CD14-positive monocyte (primary cell): ENCODE results near the gene PPT2. TPM values are rescaled to one million over a fixed set of nuclear protein-coding genes. Genes with fewer than 3 reads are reported as not detected.

Source experiments
- DNase-seq, 3 donors: peaks; one replicate each; pipeline ENCODE4 v3.0.0-alpha.2; 2011 to 2022
- H2AFZ ChIP-seq: 2 replicates; pipeline ENCODE4 v1.6.0; 2012; ENCODE audit warnings: mild to moderate bottlenecking, low read depth, low read length, inconsistent platforms; ENCODE audit not compliant: insufficient read depth, poor library complexity, severe bottlenecking
- H3K27ac ChIP-seq, 2 donors: 1 replicate in 1 of 2; 2 replicates in 1 of 2; pipeline ENCODE4 v1.5.1; 2012 to 2013; ENCODE audit warnings: low read length in 2 of 2, control low read depth in 1 of 2, inconsistent platforms in 1 of 2, low read depth in 1 of 2, mild to moderate bottlenecking in 1 of 2
- H3K27me3 ChIP-seq, 2 donors: one replicate each; pipeline versions ENCODE4 v1.6.0 to v1.6.1; 2011 to 2013; ENCODE audit warnings: low read length in 2 of 2; ENCODE audit not compliant: control insufficient read depth in 2 of 2, insufficient read depth in 2 of 2
- H3K36me3 ChIP-seq, 2 donors: replicated peaks in 1 of 2; 1 replicate in 1 of 2; 2 replicates in 1 of 2; pipeline versions ENCODE4 v1.5.1 to v1.6.1; 2012 to 2013; ENCODE audit warnings: low read length in 2 of 2, control low read depth in 1 of 2, inconsistent platforms in 1 of 2, mild to moderate bottlenecking in 1 of 2; ENCODE audit not compliant: insufficient read depth in 2 of 2, control insufficient read depth in 1 of 2
- H3K4me1 ChIP-seq, 2 donors: 1 replicate in 1 of 2; 2 replicates in 1 of 2; pipeline versions ENCODE4 v1.5.1 to v1.6.1; 2012 to 2013; ENCODE audit warnings: low read length in 2 of 2, control low read depth in 1 of 2, inconsistent platforms in 1 of 2, mild to moderate bottlenecking in 1 of 2, moderate library complexity in 1 of 2; ENCODE audit not compliant: insufficient read depth in 2 of 2, control insufficient read depth in 1 of 2
- H3K4me2 ChIP-seq: replicated peaks from 2 replicates; pipeline ENCODE3; 2012; ENCODE audit warnings: low read length, moderate library complexity, mild to moderate bottlenecking; ENCODE audit not compliant: poor library complexity, severe bottlenecking; ENCODE audit errors: extremely low read depth
- H3K4me3 ChIP-seq, 3 experiments: fragments of 200-600 bp in 1 of 3; sonication (generic) in 1 of 3; replicated peaks in 1 of 3; 1 replicate in 2 of 3; 2 replicates in 1 of 3; pipeline ENCODE4 v1.5.1; 2011 to 2013; ENCODE audit warnings: low read length in 3 of 3, mild to moderate bottlenecking in 3 of 3, control low read depth in 2 of 3, low read depth in 2 of 3, inconsistent platforms in 1 of 3, moderate library complexity in 1 of 3
- H3K79me2 ChIP-seq: 2 replicates; pipeline ENCODE4 v1.6.0; 2012; ENCODE audit warnings: mild to moderate bottlenecking, control low read depth, inconsistent platforms, low read length, moderate library complexity; ENCODE audit not compliant: insufficient read depth
- H3K9ac ChIP-seq: 2 replicates; pipeline ENCODE4 v1.6.0; 2017; ENCODE audit warnings: low read length, mild to moderate bottlenecking; ENCODE audit not compliant: insufficient read depth, poor library complexity, severe bottlenecking
- H3K9me3 ChIP-seq, 2 donors: replicated peaks in 1 of 2; 1 replicate in 1 of 2; 2 replicates in 1 of 2; pipeline versions ENCODE4 v1.5.1 to v1.6.1; 2012 to 2013; ENCODE audit warnings: low read length in 2 of 2, control low read depth in 1 of 2; ENCODE audit not compliant: control insufficient read depth in 1 of 2, insufficient read depth in 1 of 2
- H4K20me1 ChIP-seq: 2 replicates; pipeline ENCODE4 v1.6.0; 2012; ENCODE audit warnings: mild to moderate bottlenecking, low read length, control low read depth, moderate library complexity; ENCODE audit not compliant: insufficient read depth
- H3K27ac Mint-ChIP-seq, 7 donors: one replicate each; pipeline ENCODE4 v1.8.0; 2020; ENCODE audit warnings: mild to moderate bottlenecking in 7 of 7, mixed read lengths in 7 of 7, moderate library complexity in 6 of 7, inconsistent platforms in 2 of 7
- H3K27me3 Mint-ChIP-seq, 3 donors: one replicate each; pipeline ENCODE4 v1.8.0; 2021 to 2022; ENCODE audit warnings: low read depth in 3 of 3, mild to moderate bottlenecking in 3 of 3, mixed read lengths in 3 of 3, moderate library complexity in 3 of 3, inconsistent platforms in 1 of 3
- H3K36me3 Mint-ChIP-seq, 2 donors: one replicate each; pipeline ENCODE4 v1.8.0; 2020; ENCODE audit warnings: mixed read lengths in 2 of 2, inconsistent platforms in 1 of 2, mild to moderate bottlenecking in 1 of 2
- H3K4me1 Mint-ChIP-seq: one replicate; pipeline ENCODE4 v1.8.0; 2020; ENCODE audit warnings: mild to moderate bottlenecking, mixed read lengths
- H3K4me3 Mint-ChIP-seq, 2 donors: one replicate each; pipeline ENCODE4 v1.8.0; 2020; ENCODE audit warnings: mild to moderate bottlenecking in 2 of 2, mixed read lengths in 2 of 2, moderate library complexity in 1 of 2
- H3K9me3 Mint-ChIP-seq, 7 donors: one replicate each; pipeline ENCODE4 v1.8.0; 2020 to 2022; ENCODE audit warnings: mixed read lengths in 7 of 7, mild to moderate bottlenecking in 6 of 7, moderate library complexity in 6 of 7, inconsistent platforms in 2 of 7
- WGBS: methylation state at CpG from one replicate; pipeline ENCODE4 v1.1.5; 2013; ENCODE audit warnings: missing lambda C conversion rate; ENCODE audit not compliant: insufficient coverage; 5-methylcytosine and 5-hydroxymethylcytosine counted together
- intact Hi-C, 2 donors: fragments of 100-400 bp; cut with micrococcal nuclease; formaldehyde crosslinking; loops; one replicate each; pipeline versions ENCODE4 v1.15.0 to v1.15.1; 2023
- polyA plus RNA-seq, 3 donors: library from polyadenylated mRNA; depleted of rRNA in 1 of 3; unstranded in 2 of 3; stranded (reverse) in 1 of 3; fragments of 300-500 nt in 2 of 3; fragments of >200 nt in 1 of 3; fragmentation: Illumina TruSeq in 2 of 3; gene quantifications; 1 replicate in 2 of 3; 2 replicates in 1 of 3; pipeline ENCODE4 v1.2.3, GENCODE V29; 2012 to 2021
- TF ChIP-seq, protein P1 (sequence below): fragments of 200-600 bp; IDR thresholded peaks from one replicate; pipeline ENCODE4 v1.8.0; 2022; ENCODE audit warnings: antibody characterized with exemption, mild to moderate bottlenecking

Gene PPT2
- polyA plus RNA-seq, 3 donors: 1.4 to 4.0 (median 1.8) TPM

DNA sequence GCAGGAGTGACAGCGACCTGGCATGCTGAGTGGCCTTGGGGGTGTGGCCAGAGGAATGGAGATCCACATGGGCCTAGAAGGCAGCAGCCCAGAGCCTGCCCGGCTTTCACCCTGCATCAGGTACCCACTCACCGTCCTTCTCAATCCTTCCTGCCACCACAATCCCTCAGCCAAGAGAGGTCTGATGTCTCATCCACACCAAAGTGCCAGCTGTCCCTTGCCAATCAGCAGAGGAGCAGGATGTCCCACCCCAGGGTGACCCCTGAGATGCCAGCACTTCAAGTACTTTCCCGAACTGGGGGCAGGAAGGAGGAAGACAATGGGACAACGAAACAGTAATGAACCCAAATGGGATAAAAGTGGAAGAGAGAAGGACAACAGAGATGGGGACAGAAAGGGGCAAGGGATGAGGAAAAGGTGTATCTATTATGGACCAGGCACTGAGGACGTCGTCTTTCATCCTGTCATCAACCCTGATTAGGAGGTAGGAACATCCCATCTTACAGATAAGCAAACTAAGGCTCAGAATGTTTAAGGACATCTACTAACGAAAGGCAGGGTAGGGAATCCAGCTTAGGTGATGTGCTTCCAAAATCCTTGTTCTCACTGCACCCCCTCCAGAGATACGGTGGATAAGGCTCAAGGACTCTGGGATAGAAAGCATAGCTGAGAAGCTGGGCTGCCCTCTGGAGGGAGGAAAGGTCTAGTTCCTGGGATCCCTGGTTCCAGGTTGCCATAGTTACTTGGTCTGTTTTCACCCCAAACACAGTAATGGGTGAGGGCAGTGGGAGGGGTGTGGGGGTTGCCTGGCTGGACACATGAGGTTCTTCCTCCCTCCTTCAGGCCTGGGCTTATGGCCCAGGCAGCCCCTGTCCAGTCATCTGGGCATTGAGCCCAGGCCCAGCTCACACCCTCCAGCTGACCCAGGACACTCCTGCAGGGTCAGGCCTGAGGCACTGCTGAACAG, 40.3 kb upstream of the PPT2 start:
- Histone ChIP-seq H3K9ac (peak overlapping the region; percentile 15), H3K27ac (peak overlapping the region in 1 of 2 donors; percentile 6), H2AFZ (no peak overlapping the region), H3K9me3 (no peaks in the 10 kb centered on the region), H3K27me3 (peaks cover 3 to 13% of the 10 kb centered on the region in 2 donors), H3K36me3 (peaks cover 36 to 49% of the 10 kb centered on the region in 2 donors), H3K79me2 (no peaks in the 10 kb centered on the region), H3K4me1 (no peaks in the 10 kb centered on the region), H4K20me1 (peaks cover 24% of the 10 kb centered on the region), H3K4me3 (no peak overlapping the region), H3K4me2 (no peak overlapping the region)
- Mint-ChIP-seq H3K9me3 (peaks cover 0 to 2% (median 0%) of the 10 kb centered on the region in 7 donors), H3K27ac (peak overlapping the region in 5 of 7 donors; percentile 14 to 73 (median 61)), H3K27me3 (peaks cover 13 to 16% (median 16%) of the 10 kb centered on the region in 3 donors), H3K4me1 (peaks cover 2% of the 10 kb centered on the region), H3K4me3 (no peak overlapping the region), H3K36me3 (peaks cover 57 to 60% of the 10 kb centered on the region in 2 donors)
- TF ChIP-seq, protein P1, sequence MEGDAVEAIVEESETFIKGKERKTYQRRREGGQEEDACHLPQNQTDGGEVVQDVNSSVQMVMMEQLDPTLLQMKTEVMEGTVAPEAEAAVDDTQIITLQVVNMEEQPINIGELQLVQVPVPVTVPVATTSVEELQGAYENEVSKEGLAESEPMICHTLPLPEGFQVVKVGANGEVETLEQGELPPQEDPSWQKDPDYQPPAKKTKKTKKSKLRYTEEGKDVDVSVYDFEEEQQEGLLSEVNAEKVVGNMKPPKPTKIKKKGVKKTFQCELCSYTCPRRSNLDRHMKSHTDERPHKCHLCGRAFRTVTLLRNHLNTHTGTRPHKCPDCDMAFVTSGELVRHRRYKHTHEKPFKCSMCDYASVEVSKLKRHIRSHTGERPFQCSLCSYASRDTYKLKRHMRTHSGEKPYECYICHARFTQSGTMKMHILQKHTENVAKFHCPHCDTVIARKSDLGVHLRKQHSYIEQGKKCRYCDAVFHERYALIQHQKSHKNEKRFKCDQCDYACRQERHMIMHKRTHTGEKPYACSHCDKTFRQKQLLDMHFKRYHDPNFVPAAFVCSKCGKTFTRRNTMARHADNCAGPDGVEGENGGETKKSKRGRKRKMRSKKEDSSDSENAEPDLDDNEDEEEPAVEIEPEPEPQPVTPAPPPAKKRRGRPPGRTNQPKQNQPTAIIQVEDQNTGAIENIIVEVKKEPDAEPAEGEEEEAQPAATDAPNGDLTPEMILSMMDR: no peak
- intact Hi-C loops: no loop called here
- DNase-seq: peak; percentile 30 to 57 (median 43)
- WGBS: 84% methylated on average over 5 of the region's 9 CpGs

DNA sequence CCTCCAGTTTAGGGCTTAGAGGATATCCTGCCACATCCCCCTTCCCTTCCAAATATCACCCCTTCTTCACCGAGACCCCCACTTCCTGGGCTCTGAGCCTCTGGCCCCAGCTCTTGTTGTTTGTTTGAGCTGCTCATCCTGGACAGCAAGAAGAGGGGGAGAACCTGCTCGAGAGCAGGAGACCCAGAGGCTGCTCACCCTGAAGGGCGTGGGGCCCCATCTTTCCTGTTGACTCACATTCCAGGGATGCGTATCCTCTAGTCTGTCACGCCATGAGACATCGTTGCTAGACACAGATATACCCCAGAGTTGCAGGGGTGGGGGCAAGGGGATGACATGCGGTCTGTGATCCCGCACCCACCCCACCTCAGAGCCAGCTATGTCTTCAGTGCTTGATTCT, 39.1 kb upstream of the PPT2 start:
- no peak overlapping the region for H3K27ac ChIP-seq
- DNase-seq: no peak
- H3K4me1 ChIP-seq: no peaks in the 10 kb centered on the region
- H3K36me3 Mint-ChIP-seq: peaks cover 68% of the 10 kb centered on the region in 2 donors
- H3K4me1 Mint-ChIP-seq: peaks cover 6% of the 10 kb centered on the region
- WGBS: 78% methylated on average over 7 of the region's 8 CpGs
- H3K9me3 Mint-ChIP-seq: no peaks in the 10 kb centered on the region
- H3K4me3 ChIP-seq: no peak overlapping the region
- intact Hi-C loops: loop anchor here in 1 of 2 donors (5.0 kb wide), 1 partner anchor 83 kb away; no protein-coding TSS in a partner anchor
- H3K4me2 ChIP-seq: no peak overlapping the region
- peaks cover 34% of the 10 kb centered on the region for H4K20me1 ChIP-seq
- peaks cover 5 to 7% (median 5%) of the 10 kb centered on the region in 3 donors for H3K27me3 Mint-ChIP-seq
- H3K4me3 Mint-ChIP-seq: no peak overlapping the region
- H3K9me3 ChIP-seq: no peaks in the 10 kb centered on the region
- no peaks in the 10 kb centered on the region for H3K79me2 ChIP-seq
- H3K9ac ChIP-seq: no peak overlapping the region
- peak overlapping the region in 4 of 7 donors; percentile 54 to 76 (median 73) for H3K27ac Mint-ChIP-seq
- TF ChIP-seq, protein P1: no peak
- peaks cover 47 to 61% of the 10 kb centered on the region in 2 donors for H3K36me3 ChIP-seq
- peaks cover 0 to 3% of the 10 kb centered on the region in 2 donors for H3K27me3 ChIP-seq
- H2AFZ ChIP-seq: no peak overlapping the region
